ENCODE results near the gene RIMS4.

Gene RIMS4

GRCh38 chr20:44706301-44707017 lies 103.9 kb downstream of the RIMS4 start:
- no peak for DNase-seq
- H3K4me1 ChIP-seq (ENCODE audit: insufficient read depth, low read length), result no peaks in the 10 kb centered on the region
- no peaks in the 10 kb centered on the region for H4K20me1 ChIP-seq (ENCODE audit: insufficient read depth, low read length)

GRCh38 chr20:44705364-44706094 lies 104.8 kb downstream of the RIMS4 start:
- H3K4me3 ChIP-seq (ENCODE audit: low read depth in 1 of 2, low read length in 2 of 2), result no peak overlapping the region
- no peaks in the 10 kb centered on the region for H3K79me2 ChIP-seq (ENCODE audit: insufficient read depth, low read length)
- no peak for TF ChIP-seq EZH2 (IDR thresholded peaks at IDR 0.05; ENCODE audit: borderline replicate concordance, low read depth, low read length, severe bottlenecking)
- TF ChIP-seq CTCF (IDR thresholded peaks at IDR 0.05; ENCODE audit: borderline replicate concordance, extremely low read depth, low read length, poor library complexity, severe bottlenecking), result no peak
- H3K27me3 ChIP-seq (ENCODE audit: insufficient read depth, low read length, poor library complexity), result no peaks in the 10 kb centered on the region
- DNase-seq (no peak), ATAC-seq (ENCODE audit: insufficient read depth, low read depth) (no peak)
- no peaks in the 10 kb centered on the region for H3K36me3 ChIP-seq (ENCODE audit: insufficient read depth, low read length)
- H3K27ac ChIP-seq (ENCODE audit: low read length), result no peak overlapping the region
- H3K9ac ChIP-seq (ENCODE audit: low read depth, low read length), result no peak overlapping the region
- H3K9me3 ChIP-seq (ENCODE audit: insufficient read depth, low read length, severe bottlenecking), result no peaks in the 10 kb centered on the region
- no peak overlapping the region for H2AFZ ChIP-seq (ENCODE audit: low read depth, low read length)
- H3K4me1 ChIP-seq (ENCODE audit: insufficient read depth, low read length), result no peaks in the 10 kb centered on the region
- H4K20me1 ChIP-seq (ENCODE audit: insufficient read depth, low read length), result no peaks in the 10 kb centered on the region
- no peak overlapping the region for H3K4me2 ChIP-seq (ENCODE audit: insufficient read depth, low read length)

More at GRCh38 chr20:44706301-44707017, 103.9 kb downstream of the RIMS4 start:
- TF ChIP-seq CTCF (IDR thresholded peaks at IDR 0.05; ENCODE audit: borderline replicate concordance, extremely low read depth, low read length, poor library complexity, severe bottlenecking) (no peak), EZH2 (IDR thresholded peaks at IDR 0.05; ENCODE audit: borderline replicate concordance, low read depth, low read length, severe bottlenecking) (no peak)
- no peaks in the 10 kb centered on the region for H3K27me3 ChIP-seq (ENCODE audit: insufficient read depth, low read length, poor library complexity)
- ATAC-seq (ENCODE audit: insufficient read depth, low read depth), result no peak
- H3K4me2 ChIP-seq (ENCODE audit: insufficient read depth, low read length), result no peak overlapping the region
- H3K9me3 ChIP-seq (ENCODE audit: insufficient read depth, low read length, severe bottlenecking), result no peaks in the 10 kb centered on the region
- H3K9ac ChIP-seq (ENCODE audit: low read depth, low read length), result no peak overlapping the region
- H3K4me3 ChIP-seq (ENCODE audit: low read depth in 1 of 2, low read length in 2 of 2), result no peak overlapping the region
- H2AFZ ChIP-seq (ENCODE audit: low read depth, low read length), result no peak overlapping the region
- H3K36me3 ChIP-seq (ENCODE audit: insufficient read depth, low read length), result no peaks in the 10 kb centered on the region
- H3K27ac ChIP-seq (ENCODE audit: low read length), result no peak overlapping the region
- H3K79me2 ChIP-seq (ENCODE audit: insufficient read depth, low read length), result no peaks in the 10 kb centered on the region

GRCh38 chr20:44704551-44704971 lies 105.8 kb downstream of the RIMS4 start:
- TF ChIP-seq EZH2 (IDR thresholded peaks at IDR 0.05; ENCODE audit: borderline replicate concordance, low read depth, low read length, severe bottlenecking) (no peak), CTCF (IDR thresholded peaks at IDR 0.05; ENCODE audit: borderline replicate concordance, extremely low read depth, low read length, poor library complexity, severe bottlenecking) (no peak)
- H3K79me2 ChIP-seq (ENCODE audit: insufficient read depth, low read length), result no peaks in the 10 kb centered on the region
- peaks cover 4% of the 10 kb centered on the region; the same call in 1 of the 2 replicates for H4K20me1 ChIP-seq (ENCODE audit: insufficient read depth, low read length)
- no peak overlapping the region for H2AFZ ChIP-seq (ENCODE audit: low read depth, low read length)
- no peak overlapping the region for H3K27ac ChIP-seq (ENCODE audit: low read length)
- no peak overlapping the region for H3K4me3 ChIP-seq (ENCODE audit: low read depth in 1 of 2, low read length in 2 of 2)
- no peaks in the 10 kb centered on the region for H3K4me1 ChIP-seq (ENCODE audit: insufficient read depth, low read length)
- H3K27me3 ChIP-seq (ENCODE audit: insufficient read depth, low read length, poor library complexity), result no peaks in the 10 kb centered on the region
- no peak for DNase-seq
- H3K4me2 ChIP-seq (ENCODE audit: insufficient read depth, low read length), result no peak overlapping the region
- no peak for ATAC-seq (ENCODE audit: insufficient read depth, low read depth)
- H3K9me3 ChIP-seq (ENCODE audit: insufficient read depth, low read length, severe bottlenecking), result no peaks in the 10 kb centered on the region
- H3K9ac ChIP-seq (ENCODE audit: low read depth, low read length), result no peak overlapping the region
- H3K36me3 ChIP-seq (ENCODE audit: insufficient read depth, low read length), result no peaks in the 10 kb centered on the region

Data from DND-41 (cell line).